K562 (cell line): ENCODE data around the gene SUCO. TPM values are rescaled to one million over a fixed set of nuclear protein-coding genes. Genes with fewer than 3 reads are reported as not detected.

Experiments
- ADNP ChIP-seq: fragments of 200-800 bp; sonication (Bioruptor generic); IDR thresholded peaks from 2 replicates; pipeline ENCODE4 v1.6.1; 2016; ENCODE audit warnings: missing genetic modification characterization, missing compliant biosample characterization
- ATF4 ChIP-seq: fragments of 450-650 bp; formaldehyde crosslinking; IDR thresholded peaks from 2 replicates; pipeline ENCODE4 v1.4.0; 2022; ENCODE audit warnings: mild to moderate bottlenecking, moderate library complexity
- BACH1 ChIP-seq: fragments of 200-800 bp; sonication (Bioruptor generic); IDR thresholded peaks from 2 replicates; pipeline ENCODE4 v1.6.1; 2016; ENCODE audit warnings: missing genetic modification characterization, missing compliant biosample characterization
- GTF2A2 ChIP-seq: IDR thresholded peaks from 2 replicates; pipeline ENCODE4 v1.6.1; 2016; ENCODE audit warnings: mild to moderate bottlenecking, missing genetic modification characterization, missing compliant biosample characterization
- KHSRP ChIP-seq: fragments of 450-650 bp; IDR thresholded peaks from 2 replicates; pipeline ENCODE4 v1.6.1; 2017
- MECOM ChIP-seq: fragments of 250-450 bp; sonication (Bioruptor Pico); IDR thresholded peaks from 2 replicates; pipeline ENCODE4 v1.8.0; 2022; ENCODE audit warnings: inconsistent platforms
- MLLT1 ChIP-seq, 2 experiments: fragments of 450-650 bp; IDR thresholded peaks; 2 replicates each; pipeline ENCODE4 v1.6.1; 2016
- PML ChIP-seq: IDR thresholded peaks from 2 replicates; pipeline ENCODE4 v1.6.1; 2012; ENCODE audit warnings: low read length, inconsistent platforms
- POU5F1 ChIP-seq: fragments of 150-350 bp; IDR thresholded peaks from 2 replicates; pipeline ENCODE4 v1.6.1; 2014; ENCODE audit warnings: borderline replicate concordance, low read length, low read depth, mild to moderate bottlenecking; ENCODE audit not compliant: partially characterized antibody
- PRPF4 ChIP-seq: fragments of 200-400 bp; formaldehyde crosslinking; IDR thresholded peaks from one replicate; pipeline ENCODE4 v1.6.1; 2017; ENCODE audit warnings: low read length, low read depth, mild to moderate bottlenecking; ENCODE audit not compliant: insufficient read depth, poor library complexity, severe bottlenecking
- RBM15 ChIP-seq: fragments of 200-400 bp; formaldehyde crosslinking; IDR thresholded peaks from 2 replicates; pipeline ENCODE4 v1.6.1; 2018; ENCODE audit warnings: mild to moderate bottlenecking, low read length, moderate library complexity; ENCODE audit not compliant: insufficient read depth
- SAFB2 ChIP-seq: fragments of 200-400 bp; formaldehyde crosslinking; IDR thresholded peaks from 2 replicates; pipeline ENCODE4 v1.6.1; 2018; ENCODE audit warnings: borderline replicate concordance, low read length, low read depth, moderate library complexity; ENCODE audit not compliant: severe bottlenecking
- TGIF2 ChIP-seq: sonication (generic); formaldehyde crosslinking; IDR thresholded peaks from 2 replicates; pipeline ENCODE4 v1.8.1; 2022; ENCODE audit warnings: mild to moderate bottlenecking, missing genetic modification reagents, moderate library complexity
- TRIM24 ChIP-seq, 2 experiments: fragments of 450-650 bp; IDR thresholded peaks; 2 replicates each; pipeline ENCODE4 v1.6.1; 2016
- ZNF212 ChIP-seq: fragments of 450-650 bp; formaldehyde crosslinking; IDR thresholded peaks from 2 replicates; pipeline ENCODE4 v1.4.0; 2020; ENCODE audit warnings: mild to moderate bottlenecking
- ZNF324 ChIP-seq: fragments of 250-450 bp; sonication (Bioruptor Pico); IDR thresholded peaks from 2 replicates; pipeline ENCODE4 v1.4.0; 2020; ENCODE audit warnings: mild to moderate bottlenecking
- ZNF584 ChIP-seq: fragments of 200-800 bp; sonication (Bioruptor generic); IDR thresholded peaks from 2 replicates; pipeline ENCODE4 v1.6.1; 2016; ENCODE audit warnings: low read depth, mild to moderate bottlenecking, missing genetic modification characterization, missing compliant biosample characterization
- ZNF589 ChIP-seq: fragments of 200-800 bp; sonication (Bioruptor generic); IDR thresholded peaks from 2 replicates; pipeline ENCODE4 v1.6.1; 2016; ENCODE audit warnings: low read depth, missing genetic modification characterization, missing compliant biosample characterization
- polyA plus RNA-seq, 8 experiments: library from polyadenylated mRNA; depleted of rRNA in 4 of 8; stranded (reverse) in 5 of 8; unstranded in 3 of 8; fragments of >200 nt; fragmentation: Nextera tagmentation in 2 of 8; fragmentation: Illumina TruSeq in 1 of 8; extraction: Ambion mirVana in 2 of 8; extraction: Trizol in 1 of 8; gene quantifications; 2 replicates each; pipeline versions ENCODE4 v1.2.1 to v1.2.3, GENCODE V29; 2011 to 2014; ENCODE audit warnings: inconsistent platforms in 1 of 8, missing spikeins in 1 of 8
- total RNA-seq, 7 experiments: library from RNA; depleted of rRNA in 6 of 7; stranded (reverse); fragments of >200 nt in 6 of 7; fragmentation: Illumina TruSeq in 2 of 7; extraction: Trizol in 2 of 7; gene quantifications; 2 replicates each; pipeline versions ENCODE4 v1.2.1 to v1.2.3, GENCODE V29; 2011 to 2021; ENCODE audit warnings: low replicate concordance in 1 of 7
- TF ChIP-seq, protein P1 (sequence below): sonication (generic); formaldehyde crosslinking; IDR thresholded peaks from 2 replicates; pipeline ENCODE4 v1.8.1; 2023; ENCODE audit warnings: missing genetic modification reagents, mild to moderate bottlenecking, borderline replicate concordance
- TF ChIP-seq, protein P2 (sequence below): fragments of 450-650 bp; formaldehyde crosslinking; IDR thresholded peaks from 2 replicates; pipeline ENCODE4 v1.4.0; 2022; ENCODE audit warnings: missing genetic modification characterization

The SUCO gene
- total and polyA plus RNA-seq, 9 of the 15 experiments (the other 6 are each of a cell fraction or from before 2014, with no cell fraction given): 2.5 to 20.6 (median 14.3) TPM

- TF ChIP-seq, protein P1, sequence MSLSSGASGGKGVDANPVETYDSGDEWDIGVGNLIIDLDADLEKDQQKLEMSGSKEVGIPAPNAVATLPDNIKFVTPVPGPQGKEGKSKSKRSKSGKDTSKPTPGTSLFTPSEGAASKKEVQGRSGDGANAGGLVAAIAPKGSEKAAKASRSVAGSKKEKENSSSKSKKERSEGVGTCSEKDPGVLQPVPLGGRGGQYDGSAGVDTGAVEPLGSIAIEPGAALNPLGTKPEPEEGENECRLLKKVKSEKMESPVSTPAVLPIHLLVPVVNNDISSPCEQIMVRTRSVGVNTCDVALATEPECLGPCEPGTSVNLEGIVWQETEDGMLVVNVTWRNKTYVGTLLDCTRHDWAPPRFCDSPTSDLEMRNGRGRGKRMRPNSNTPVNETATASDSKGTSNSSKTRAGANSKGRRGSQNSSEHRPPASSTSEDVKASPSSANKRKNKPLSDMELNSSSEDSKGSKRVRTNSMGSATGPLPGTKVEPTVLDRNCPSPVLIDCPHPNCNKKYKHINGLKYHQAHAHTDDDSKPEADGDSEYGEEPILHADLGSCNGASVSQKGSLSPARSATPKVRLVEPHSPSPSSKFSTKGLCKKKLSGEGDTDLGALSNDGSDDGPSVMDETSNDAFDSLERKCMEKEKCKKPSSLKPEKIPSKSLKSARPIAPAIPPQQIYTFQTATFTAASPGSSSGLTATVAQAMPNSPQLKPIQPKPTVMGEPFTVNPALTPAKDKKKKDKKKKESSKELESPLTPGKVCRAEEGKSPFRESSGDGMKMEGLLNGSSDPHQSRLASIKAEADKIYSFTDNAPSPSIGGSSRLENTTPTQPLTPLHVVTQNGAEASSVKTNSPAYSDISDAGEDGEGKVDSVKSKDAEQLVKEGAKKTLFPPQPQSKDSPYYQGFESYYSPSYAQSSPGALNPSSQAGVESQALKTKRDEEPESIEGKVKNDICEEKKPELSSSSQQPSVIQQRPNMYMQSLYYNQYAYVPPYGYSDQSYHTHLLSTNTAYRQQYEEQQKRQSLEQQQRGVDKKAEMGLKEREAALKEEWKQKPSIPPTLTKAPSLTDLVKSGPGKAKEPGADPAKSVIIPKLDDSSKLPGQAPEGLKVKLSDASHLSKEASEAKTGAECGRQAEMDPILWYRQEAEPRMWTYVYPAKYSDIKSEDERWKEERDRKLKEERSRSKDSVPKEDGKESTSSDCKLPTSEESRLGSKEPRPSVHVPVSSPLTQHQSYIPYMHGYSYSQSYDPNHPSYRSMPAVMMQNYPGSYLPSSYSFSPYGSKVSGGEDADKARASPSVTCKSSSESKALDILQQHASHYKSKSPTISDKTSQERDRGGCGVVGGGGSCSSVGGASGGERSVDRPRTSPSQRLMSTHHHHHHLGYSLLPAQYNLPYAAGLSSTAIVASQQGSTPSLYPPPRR: no peak
- TF ChIP-seq GTF2A2 (tag): no peak
- TF ChIP-seq ATF4: peak; percentile 53
- TF ChIP-seq, protein P2, sequence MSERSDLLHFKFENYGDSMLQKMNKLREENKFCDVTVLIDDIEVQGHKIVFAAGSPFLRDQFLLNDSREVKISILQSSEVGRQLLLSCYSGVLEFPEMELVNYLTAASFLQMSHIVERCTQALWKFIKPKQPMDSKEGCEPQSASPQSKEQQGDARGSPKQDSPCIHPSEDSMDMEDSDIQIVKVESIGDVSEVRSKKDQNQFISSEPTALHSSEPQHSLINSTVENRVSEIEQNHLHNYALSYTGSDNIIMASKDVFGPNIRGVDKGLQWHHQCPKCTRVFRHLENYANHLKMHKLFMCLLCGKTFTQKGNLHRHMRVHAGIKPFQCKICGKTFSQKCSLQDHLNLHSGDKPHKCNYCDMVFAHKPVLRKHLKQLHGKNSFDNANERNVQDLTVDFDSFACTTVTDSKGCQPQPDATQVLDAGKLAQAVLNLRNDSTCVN (CRISPR knock-in tag): no peak; the same call in 1 of the 2 replicates
- no peak for TF ChIP-seq ZNF584 (CRISPR knock-in tag)
- TF ChIP-seq SAFB2: no peak
- TF ChIP-seq PML: peak; percentile 64
- TF ChIP-seq MLLT1 (IDR thresholded peaks at IDR 0.05): no peak; a peak in 1 of 4 replicates
- TF ChIP-seq TGIF2 (CRISPR knock-in tag): no peak
- peak; percentile 68; the same call in 1 of the 2 replicates for TF ChIP-seq ZNF212 (CRISPR knock-in tag)
- peak; percentile 57 for TF ChIP-seq PRPF4
- no peak for TF ChIP-seq TRIM24 (IDR thresholded peaks at IDR 0.05)
- no peak for TF ChIP-seq RBM15
- TF ChIP-seq BACH1: no peak
- no peak for TF ChIP-seq ZNF324 (CRISPR knock-in tag)
- no peak for TF ChIP-seq MECOM (CRISPR knock-in tag)
- no peak for TF ChIP-seq KHSRP
- no peak for TF ChIP-seq ADNP (tag)
- TF ChIP-seq POU5F1: peak; percentile 63
- TF ChIP-seq ZNF589 (CRISPR knock-in tag): no peak
Observed at GRCh38 chr1:172532700-172533512, at the start of gene SUCO (continued).
